KOPT-K1 (cell line): ENCODE results near the gene SRPK2.
"Not testable (repeated sequence)": the region's sequence is repeated elsewhere in the genome, so short reads cannot be mapped to it uniquely, and the experiment has no call there.

Source experiments
- H3K27ac ChIP-seq: fragments of 200-600 bp; sonication (generic); 2 replicates; pipeline ENCODE4 v1.5.1; 2016; ENCODE audit warnings: antibody characterized with exemption, mild to moderate bottlenecking, low read depth, low read length; ENCODE audit not compliant: poor library complexity, severe bottlenecking
- H3K36me3 ChIP-seq: fragments of 200-600 bp; sonication (generic); 2 replicates; pipeline ENCODE4 v1.5.1; 2017; ENCODE audit warnings: antibody characterized with exemption, mild to moderate bottlenecking, low read length, moderate library complexity; ENCODE audit not compliant: insufficient read depth
- H3K9me3 ChIP-seq: fragments of 200-600 bp; sonication (generic); 2 replicates; pipeline ENCODE4 v1.5.1; 2017; ENCODE audit warnings: antibody characterized with exemption, low read length, mild to moderate bottlenecking; ENCODE audit not compliant: insufficient read depth, poor library complexity, severe bottlenecking

SRPK2 gene

GRCh38 chr7:105204520-105204919 is 184.2 kb downstream of the SRPK2 start:
- no peak overlapping the region for H3K27ac ChIP-seq
- H3K36me3 ChIP-seq, result peaks cover 51% of the 10 kb centered on the region
- H3K9me3 ChIP-seq, result no peaks in the 10 kb centered on the region

DNA sequence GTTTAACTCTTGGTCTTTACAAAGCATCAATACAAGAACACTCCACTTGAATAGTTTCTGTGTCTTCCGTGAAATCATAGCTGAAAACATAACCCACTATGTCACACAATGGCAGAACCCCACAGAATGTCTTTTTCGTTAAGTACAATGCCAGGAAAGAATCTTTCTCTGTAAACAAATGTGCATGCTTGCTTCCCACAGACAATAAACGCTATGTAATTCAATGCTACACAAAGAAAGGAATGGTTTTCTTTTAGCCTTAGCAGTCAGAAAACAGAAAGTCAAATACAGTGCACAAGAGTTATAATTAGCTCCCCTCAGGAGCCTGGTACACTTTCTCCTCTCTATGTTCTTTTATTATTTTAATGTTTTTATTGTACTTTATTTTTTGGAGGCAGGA is 186.1 kb downstream of the SRPK2 start:
- no peak overlapping the region for H3K27ac ChIP-seq

GRCh38 chr7:105199386-105199785 is 189.3 kb downstream of the SRPK2 start:
- Histone ChIP-seq H3K9me3 (no peaks in the 10 kb centered on the region), H3K27ac (no peak overlapping the region), H3K36me3 (peaks cover 72% of the 10 kb centered on the region)

More for the DNA sequence above, 186.1 kb downstream of the SRPK2 start:
- Histone ChIP-seq H3K9me3 (no peaks in the 10 kb centered on the region), H3K36me3 (peaks cover 63% of the 10 kb centered on the region)

- Histone ChIP-seq H3K36me3 (peaks cover 64% of the 10 kb centered on the region), H3K9me3 (no peaks in the 10 kb centered on the region), H3K27ac (no peak overlapping the region)
Measured at GRCh38 chr7:105198223-105198622, 190.5 kb downstream of the SRPK2 start.

GRCh38 chr7:105196473-105196872 is 192.2 kb downstream of the SRPK2 start:
- Histone ChIP-seq H3K27ac (peak overlapping the region; percentile 0), H3K9me3 (no peaks in the 10 kb centered on the region), H3K36me3 (peaks cover 52% of the 10 kb centered on the region)

GRCh38 chr7:105195891-105196290 is 192.8 kb downstream of the SRPK2 start:
- no peaks in the 10 kb centered on the region for H3K9me3 ChIP-seq
- peaks cover 46% of the 10 kb centered on the region for H3K36me3 ChIP-seq
- H3K27ac ChIP-seq, result peak overlapping the region; percentile 0

- H3K36me3 ChIP-seq, result peaks cover 37% of the 10 kb centered on the region
- H3K9me3 ChIP-seq, H3K27ac ChIP-seq: not testable (repeated sequence)
Measured at GRCh38 chr7:105194959-105195358, 193.8 kb downstream of the SRPK2 start.

- peaks cover 16% of the 10 kb centered on the region for H3K36me3 ChIP-seq
- no peak overlapping the region for H3K27ac ChIP-seq
- H3K9me3 ChIP-seq, result no peaks in the 10 kb centered on the region
Measured at GRCh38 chr7:105191331-105191730, 197.4 kb downstream of the SRPK2 start.

DNA sequence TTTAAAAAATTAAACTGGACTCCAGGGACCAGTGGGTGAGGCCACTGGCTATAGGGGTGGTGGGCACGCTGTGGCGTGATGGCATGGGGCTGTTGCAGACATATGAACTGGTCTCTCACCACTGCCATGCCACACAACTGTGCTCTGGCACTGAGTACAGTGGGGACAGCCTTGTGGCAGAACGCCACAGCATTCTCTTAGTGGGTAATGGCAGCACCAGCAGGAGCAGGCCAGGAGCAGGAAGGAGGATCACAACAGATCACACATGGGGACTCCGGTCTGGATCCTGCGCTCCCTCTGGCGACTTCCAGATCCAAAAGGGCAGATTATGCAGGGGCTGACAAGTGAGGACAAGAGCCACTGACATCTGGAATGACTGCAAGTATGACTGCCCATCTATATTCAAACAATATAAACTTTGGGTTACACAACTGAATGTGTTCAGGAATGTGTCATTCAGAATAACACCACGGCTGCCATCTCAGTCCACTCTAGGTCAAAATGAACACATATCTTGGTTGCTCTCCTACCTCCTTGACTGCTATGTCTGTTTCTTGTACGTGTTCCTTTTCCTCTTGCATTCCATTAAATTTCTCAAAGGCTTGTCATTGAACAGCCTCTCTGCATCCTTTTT is 198.7 kb downstream of the SRPK2 start:
- no peak overlapping the region for H3K27ac ChIP-seq
- peaks cover 9% of the 10 kb centered on the region for H3K36me3 ChIP-seq

GRCh38 chr7:105188201-105188600 is 200.5 kb downstream of the SRPK2 start:
- no peaks in the 10 kb centered on the region for H3K9me3 ChIP-seq
- peaks cover 5% of the 10 kb centered on the region for H3K36me3 ChIP-seq
- no peak overlapping the region for H3K27ac ChIP-seq

More for the DNA sequence above, 198.7 kb downstream of the SRPK2 start:
- no peaks in the 10 kb centered on the region for H3K9me3 ChIP-seq

DNA sequence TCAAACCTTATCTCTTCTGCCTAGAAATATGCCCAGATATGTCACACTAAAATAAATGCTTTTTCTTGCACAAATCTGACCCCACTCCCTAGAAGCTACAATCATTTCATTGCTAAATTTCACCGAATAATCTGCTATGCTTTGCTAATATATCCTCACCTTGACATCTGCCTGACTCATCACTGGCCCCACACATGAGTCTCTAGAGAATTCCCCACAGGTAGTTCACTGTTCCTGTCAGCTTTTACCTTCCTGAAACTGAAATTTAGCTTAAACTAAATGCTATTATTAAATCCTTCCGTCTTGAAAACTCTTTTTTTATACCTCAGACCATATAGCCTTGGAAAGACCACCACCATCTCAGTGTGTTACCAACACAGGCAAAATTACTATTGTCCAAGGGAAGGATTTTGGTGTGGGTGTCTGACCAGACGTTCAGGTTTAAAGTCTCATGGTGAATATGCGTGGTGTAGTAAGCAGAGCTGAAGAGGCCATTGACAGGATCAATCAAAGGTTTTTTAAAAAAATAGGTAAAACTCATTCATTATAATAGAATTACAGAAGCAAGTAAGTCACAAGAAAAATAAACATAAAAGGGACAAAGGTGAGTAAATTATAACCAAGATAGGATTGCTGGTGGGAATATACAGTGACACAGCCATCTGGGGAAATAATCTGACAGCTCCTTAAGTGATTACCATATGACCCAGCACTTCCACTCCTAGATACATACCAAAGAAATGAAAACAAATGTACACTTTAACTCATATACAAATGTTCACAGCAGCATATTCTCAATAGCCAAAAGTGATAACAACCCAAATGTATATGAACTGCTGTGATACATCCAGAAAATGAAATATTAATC is 201.2 kb downstream of the SRPK2 start:
- Histone ChIP-seq H3K9me3 (no peaks in the 10 kb centered on the region), H3K27ac (peak overlapping the region; percentile 18), H3K36me3 (no peaks in the 10 kb centered on the region; the same call in 1 of the 2 replicates)

DNA sequence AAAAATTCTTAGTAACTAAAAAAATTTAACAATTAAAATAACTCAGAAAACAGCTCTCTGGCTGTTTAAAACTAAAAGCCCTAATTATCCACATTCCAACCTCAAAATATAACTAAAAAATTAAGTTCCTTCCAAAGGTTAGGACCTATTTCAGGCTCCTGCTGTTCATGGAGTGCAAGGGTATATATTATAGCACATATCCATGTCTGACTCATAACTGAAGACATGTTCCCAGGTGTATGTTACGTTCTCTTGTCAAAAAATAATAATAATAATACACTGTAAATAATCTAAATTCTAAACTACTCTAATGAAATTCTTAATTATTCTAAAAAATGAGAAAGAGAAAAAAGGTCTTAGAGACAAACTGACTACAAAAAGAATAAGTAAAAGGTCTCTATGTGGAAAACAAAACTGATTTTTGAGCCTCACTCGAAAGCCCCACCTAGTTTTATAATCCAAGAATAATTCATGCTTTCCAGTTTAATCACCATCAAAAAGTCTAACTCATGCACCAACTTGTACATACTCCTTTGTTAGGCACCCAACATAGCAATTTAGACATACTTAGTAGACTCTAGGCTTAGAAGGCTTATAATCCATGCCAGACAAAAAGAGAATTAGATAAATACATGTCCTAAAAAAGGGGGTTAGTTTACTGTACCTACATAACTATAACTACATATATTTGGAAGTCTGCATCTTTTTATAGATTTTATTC is 203.3 kb downstream of the SRPK2 start:
- Histone ChIP-seq H3K9me3 (peaks cover under 1% of the 10 kb centered on the region), H3K36me3 (0 out of 2 replicates have a peak, but pooled peaks cover 12% of the 10 kb centered on the region), H3K27ac (no peak overlapping the region)

- 0 out of 2 replicates have a peak, but pooled peaks cover 12% of the 10 kb centered on the region for H3K36me3 ChIP-seq
- H3K9me3 ChIP-seq, result peaks cover 7% of the 10 kb centered on the region
- H3K27ac ChIP-seq, result no peak overlapping the region
Measured at GRCh38 chr7:105180002-105180401, 208.7 kb downstream of the SRPK2 start.

DNA sequence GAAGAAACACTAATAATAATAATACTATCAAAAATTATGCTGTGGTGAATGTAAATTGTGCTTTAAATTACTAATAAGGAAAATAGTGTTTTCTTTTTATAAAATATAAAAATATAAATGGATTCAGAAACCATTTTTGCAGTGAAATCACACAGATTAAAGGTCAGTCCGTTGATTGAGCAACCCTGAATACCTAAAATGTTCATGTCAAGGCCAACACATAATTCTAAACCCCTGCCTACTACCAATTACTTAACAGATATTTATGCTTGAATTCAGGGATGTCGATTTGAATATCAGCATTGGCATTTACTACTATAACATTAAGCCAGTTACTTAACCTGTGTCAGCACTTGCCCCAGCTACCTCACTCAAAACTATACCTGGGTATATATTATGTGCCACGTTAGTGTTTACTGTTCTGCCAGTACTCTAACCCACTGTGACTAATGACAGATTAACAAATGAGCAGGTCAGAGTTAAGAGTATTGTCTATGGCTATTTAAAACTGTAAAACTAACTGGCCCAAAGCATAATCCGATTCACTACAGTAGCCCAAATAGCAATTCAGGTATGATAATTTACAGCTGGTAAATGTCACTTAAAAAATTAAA is 209.7 kb downstream of the SRPK2 start:
- H3K36me3 ChIP-seq, result 0 out of 2 replicates have a peak, but pooled peaks cover 12% of the 10 kb centered on the region
- H3K27ac ChIP-seq, result no peak overlapping the region
- peaks cover 7% of the 10 kb centered on the region for H3K9me3 ChIP-seq

- Histone ChIP-seq H3K27ac (no peak overlapping the region), H3K9me3 (peaks cover 7% of the 10 kb centered on the region), H3K36me3 (0 out of 2 replicates have a peak, but pooled peaks cover 12% of the 10 kb centered on the region)
Measured at GRCh38 chr7:105178177-105178576, 210.5 kb downstream of the SRPK2 start.
